ENCODE data around the gene LRRK1. TPM values are rescaled to one million over a fixed set of nuclear protein-coding genes. Genes with fewer than 3 reads are reported as not detected.
"Not testable (repeated sequence)": the region's sequence is repeated elsewhere in the genome, so short reads cannot be mapped to it uniquely, and the experiment has no call there.

The LRRK1 gene
- total and polyA plus RNA-seq, 4 donors, result 5.0 to 5.3 (median 5.2) TPM

DNA sequence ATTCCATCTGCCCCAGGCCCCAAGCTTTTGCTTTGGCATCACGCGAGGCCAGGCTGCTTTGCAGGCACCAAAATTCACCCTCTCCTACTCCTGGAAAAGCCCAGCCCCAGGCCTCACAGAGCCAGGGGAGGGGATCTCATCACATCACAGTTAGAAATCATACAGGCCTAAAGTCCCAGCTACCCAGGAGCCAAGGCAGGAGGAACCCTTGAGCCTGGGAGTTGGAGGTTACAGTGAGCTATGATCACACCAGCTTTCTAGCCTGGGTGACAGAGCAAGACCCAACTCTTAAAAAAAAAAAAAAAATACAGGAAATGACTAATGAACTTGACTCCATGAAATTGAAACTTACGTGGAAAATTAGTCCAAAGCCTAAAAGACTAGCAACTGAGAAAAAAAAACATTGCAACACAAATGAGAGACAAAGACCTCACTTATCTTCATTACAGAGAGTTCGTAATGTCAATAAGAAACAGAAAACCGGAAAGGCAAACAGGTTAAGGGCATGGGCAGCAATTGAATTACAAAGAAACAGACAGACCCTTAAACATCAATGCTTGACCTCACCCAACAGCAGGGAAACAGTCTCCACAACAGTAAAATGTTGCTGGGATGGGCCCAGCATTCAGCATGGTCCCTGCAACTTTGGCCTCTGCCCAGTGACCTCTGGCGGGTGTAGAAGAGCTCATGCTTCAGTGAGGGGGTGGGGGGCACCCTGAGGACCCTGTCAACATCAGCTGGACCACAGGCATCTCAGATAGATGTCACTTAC is 151.5 kb downstream of the LRRK1 start:
- Histone ChIP-seq H3K9me3 (ENCODE audit: control insufficient read depth, insufficient read depth, low read length) (no peaks in the 10 kb centered on the region), H3K4me3 (ENCODE audit: low read depth, low read length) (no peak overlapping the region), H3K4me1 (ENCODE audit: control insufficient read depth, insufficient read depth, low read length) (peaks cover 52% of the 10 kb centered on the region), H3K27ac (ENCODE audit: low read depth, low read length) (peak overlapping the region; percentile 79), H3K36me3 (ENCODE audit: control insufficient read depth, insufficient read depth, low read length) (peaks cover 3% of the 10 kb centered on the region), H3K27me3 (ENCODE audit: control insufficient read depth, insufficient read depth, low read length) (no peaks in the 10 kb centered on the region)
- 72% methylated on average over 4 of the region's 6 CpGs for WGBS (ENCODE audit: insufficient coverage)
- DNase-seq (ENCODE audit: low read depth in 4 of 6, low spot score in 6 of 6), result no peak

DNA sequence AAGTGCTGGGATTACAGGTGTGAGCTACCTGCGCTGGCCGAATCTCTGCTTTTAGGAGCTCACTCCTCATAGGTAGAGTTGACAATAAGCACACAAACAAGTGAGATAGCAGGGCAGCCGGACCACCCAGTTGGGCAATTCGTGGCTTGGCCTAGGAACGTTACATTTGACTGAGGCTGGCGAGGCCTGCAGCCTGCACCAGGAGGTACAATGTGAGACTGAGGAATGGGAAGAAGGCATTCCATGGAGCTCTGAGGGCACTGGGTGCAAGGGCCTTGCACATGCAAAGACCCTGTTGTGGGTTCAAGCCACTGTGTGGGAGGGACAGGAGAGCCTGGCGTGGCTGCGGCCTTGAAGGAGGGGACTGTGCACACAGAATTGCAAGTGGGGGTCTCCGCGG is 152.5 kb downstream of the LRRK1 start:
- Histone ChIP-seq H3K9me3 (ENCODE audit: control insufficient read depth, insufficient read depth, low read length) (no peaks in the 10 kb centered on the region), H3K4me3 (ENCODE audit: low read depth, low read length) (no peak overlapping the region), H3K27me3 (ENCODE audit: control insufficient read depth, insufficient read depth, low read length) (no peaks in the 10 kb centered on the region), H3K27ac (ENCODE audit: low read depth, low read length) (no peak overlapping the region), H3K4me1 (ENCODE audit: control insufficient read depth, insufficient read depth, low read length) (peaks cover 44% of the 10 kb centered on the region), H3K36me3 (ENCODE audit: control insufficient read depth, insufficient read depth, low read length) (no peaks in the 10 kb centered on the region)
- WGBS (ENCODE audit: insufficient coverage), result 99% methylated on average over 7 of the region's 10 CpGs
- no peak for DNase-seq (ENCODE audit: low read depth in 4 of 6, low spot score in 6 of 6)

DNA sequence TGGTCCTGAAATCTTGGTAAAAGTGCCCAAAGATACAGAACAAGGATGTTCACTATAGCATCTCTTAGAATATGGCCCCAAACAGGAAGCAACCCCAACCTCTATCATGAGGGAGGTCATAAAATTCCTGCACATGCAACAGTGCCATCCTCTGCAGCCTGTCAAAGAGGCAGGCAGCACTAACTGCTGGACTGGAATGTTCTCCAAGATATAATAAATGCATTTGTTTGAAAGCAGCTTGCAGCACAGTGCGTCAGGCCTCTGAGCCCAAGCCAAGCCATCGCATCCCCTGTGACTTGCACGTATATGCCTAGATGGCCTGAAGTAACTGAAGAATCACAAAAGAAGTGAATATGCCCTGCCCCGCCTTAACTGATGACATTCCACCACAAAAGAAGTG is 153.1 kb downstream of the LRRK1 start:
- not testable (repeated sequence) for H3K27me3 ChIP-seq (ENCODE audit: control insufficient read depth, insufficient read depth, low read length); H3K36me3 ChIP-seq (ENCODE audit: control insufficient read depth, insufficient read depth, low read length); H3K27ac ChIP-seq (ENCODE audit: low read depth, low read length); H3K4me3 ChIP-seq (ENCODE audit: low read depth, low read length); DNase-seq (ENCODE audit: low read depth in 4 of 6, low spot score in 6 of 6); H3K9me3 ChIP-seq (ENCODE audit: control insufficient read depth, insufficient read depth, low read length)
- H3K4me1 ChIP-seq (ENCODE audit: control insufficient read depth, insufficient read depth, low read length), result peaks cover 38% of the 10 kb centered on the region
- 100% methylated on average over 1 of the region's 4 CpGs for WGBS (ENCODE audit: insufficient coverage)

DNA sequence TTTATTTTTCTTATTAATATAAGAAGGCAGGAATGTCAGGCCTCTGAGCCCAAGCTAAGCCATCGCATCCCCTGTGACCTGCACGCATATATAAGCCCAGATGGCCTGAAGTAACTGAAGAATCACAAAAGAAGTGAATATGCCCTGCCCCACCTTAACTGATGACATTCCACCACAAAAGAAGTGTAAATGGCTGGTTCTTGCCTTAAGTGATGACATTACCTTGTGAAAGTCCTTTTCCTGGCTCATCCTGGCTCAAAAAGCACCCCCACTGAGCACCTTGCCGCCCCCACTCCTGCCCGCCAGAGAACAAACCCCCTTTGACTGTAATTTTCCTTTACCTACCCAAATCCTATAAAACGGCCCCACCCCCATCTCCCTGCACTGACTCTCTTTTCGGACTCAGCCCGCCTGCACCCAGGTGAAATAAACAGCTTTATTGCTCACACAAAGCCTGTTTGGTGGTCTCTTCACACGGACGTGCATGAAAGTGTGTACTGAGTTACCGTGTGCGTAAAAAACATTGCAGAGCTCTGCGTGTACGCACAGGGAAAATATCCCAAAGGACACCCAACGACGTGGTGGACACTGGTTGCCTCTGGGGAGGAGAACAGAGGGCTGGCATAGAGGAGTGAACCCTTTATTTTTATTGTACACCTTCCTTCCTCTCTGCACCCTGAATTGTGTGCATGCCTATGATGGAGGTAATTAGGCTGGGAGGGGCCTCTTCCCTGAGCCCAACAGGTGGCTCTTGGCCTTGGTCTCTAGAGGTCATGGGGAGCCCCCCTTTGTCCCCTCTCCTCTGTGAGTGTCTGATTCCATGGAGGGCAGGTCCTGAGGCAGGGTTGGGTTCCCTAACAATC is 158.9 kb downstream of the LRRK1 start:
- DNase-seq (ENCODE audit: low read depth in 4 of 6, low spot score in 6 of 6); H3K27ac ChIP-seq (ENCODE audit: low read depth, low read length); H3K27me3 ChIP-seq (ENCODE audit: control insufficient read depth, insufficient read depth, low read length); H3K9me3 ChIP-seq (ENCODE audit: control insufficient read depth, insufficient read depth, low read length); H3K36me3 ChIP-seq (ENCODE audit: control insufficient read depth, insufficient read depth, low read length); H3K4me3 ChIP-seq (ENCODE audit: low read depth, low read length); H3K4me1 ChIP-seq (ENCODE audit: control insufficient read depth, insufficient read depth, low read length): not testable (repeated sequence)
- WGBS (ENCODE audit: insufficient coverage), result 77% methylated on average over 11 of the region's 15 CpGs

DNA sequence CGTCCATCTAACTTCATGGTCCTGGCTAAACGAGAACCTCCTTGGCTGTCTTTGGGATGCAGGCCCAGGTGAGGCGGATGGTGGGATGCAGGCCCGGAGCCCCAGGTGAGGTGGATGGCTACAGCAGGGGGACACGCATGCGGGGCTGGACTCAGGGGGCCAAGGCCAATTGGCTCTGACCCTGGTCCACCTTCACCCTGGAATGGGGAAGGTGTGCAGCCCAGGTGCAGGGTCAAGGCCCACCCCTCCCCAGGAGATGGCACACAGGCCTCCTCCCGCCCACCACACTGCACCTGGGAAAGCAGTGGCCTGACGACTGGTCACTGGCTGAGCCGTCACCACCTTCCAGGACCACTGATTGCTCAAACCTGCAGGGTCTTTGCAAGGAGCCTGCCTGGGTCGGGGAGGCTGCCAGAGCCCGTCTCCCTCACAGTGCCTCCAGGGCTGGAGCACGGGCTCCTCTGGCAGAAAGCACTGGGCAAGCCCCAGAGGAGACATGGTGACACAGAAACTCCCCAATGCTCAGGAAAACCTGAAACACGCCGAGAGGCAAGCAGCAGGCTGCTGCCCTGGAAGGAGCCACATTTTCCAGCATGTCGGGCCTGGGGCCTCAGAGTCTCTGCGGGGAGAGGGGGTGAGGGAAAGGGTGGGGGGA is 159.6 kb downstream of the LRRK1 start:
- Histone ChIP-seq H3K9me3 (ENCODE audit: control insufficient read depth, insufficient read depth, low read length) (no peaks in the 10 kb centered on the region), H3K36me3 (ENCODE audit: control insufficient read depth, insufficient read depth, low read length) (no peaks in the 10 kb centered on the region), H3K4me3 (ENCODE audit: low read depth, low read length) (no peak overlapping the region), H3K4me1 (ENCODE audit: control insufficient read depth, insufficient read depth, low read length) (peaks cover 5% of the 10 kb centered on the region), H3K27ac (ENCODE audit: low read depth, low read length) (no peak overlapping the region), H3K27me3 (ENCODE audit: control insufficient read depth, insufficient read depth, low read length) (no peaks in the 10 kb centered on the region)
- DNase-seq (ENCODE audit: low read depth in 4 of 6, low spot score in 6 of 6), result no peak
- 85% methylated on average over 15 of the region's 16 CpGs for WGBS (ENCODE audit: insufficient coverage)

DNA sequence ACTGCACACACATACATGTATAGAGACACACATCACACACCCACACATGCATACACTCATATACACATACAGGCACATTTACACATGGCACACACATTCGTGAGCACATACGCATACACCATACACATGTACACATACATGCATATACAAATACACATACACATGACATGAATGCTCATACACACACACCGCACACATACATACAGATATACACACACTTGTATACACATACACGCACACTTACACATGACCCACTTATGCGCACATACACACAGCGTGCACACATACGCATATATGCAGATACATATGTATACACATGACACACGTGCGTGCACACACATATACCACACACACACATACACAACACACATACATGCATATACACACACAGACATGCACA is 162.7 kb downstream of the LRRK1 start:
- H3K36me3 ChIP-seq (ENCODE audit: control insufficient read depth, insufficient read depth, low read length), result no peaks in the 10 kb centered on the region
- H3K9me3 ChIP-seq (ENCODE audit: control insufficient read depth, insufficient read depth, low read length), result no peaks in the 10 kb centered on the region
- no peaks in the 10 kb centered on the region for H3K27me3 ChIP-seq (ENCODE audit: control insufficient read depth, insufficient read depth, low read length)
- DNase-seq (ENCODE audit: low read depth in 4 of 6, low spot score in 6 of 6), result no peak
- peaks cover 10% of the 10 kb centered on the region for H3K4me1 ChIP-seq (ENCODE audit: control insufficient read depth, insufficient read depth, low read length)
- 98% methylated on average over 8 of the region's 9 CpGs for WGBS (ENCODE audit: insufficient coverage)
- no peak overlapping the region for H3K4me3 ChIP-seq (ENCODE audit: low read depth, low read length)
- H3K27ac ChIP-seq (ENCODE audit: low read depth, low read length), result no peak overlapping the region

DNA sequence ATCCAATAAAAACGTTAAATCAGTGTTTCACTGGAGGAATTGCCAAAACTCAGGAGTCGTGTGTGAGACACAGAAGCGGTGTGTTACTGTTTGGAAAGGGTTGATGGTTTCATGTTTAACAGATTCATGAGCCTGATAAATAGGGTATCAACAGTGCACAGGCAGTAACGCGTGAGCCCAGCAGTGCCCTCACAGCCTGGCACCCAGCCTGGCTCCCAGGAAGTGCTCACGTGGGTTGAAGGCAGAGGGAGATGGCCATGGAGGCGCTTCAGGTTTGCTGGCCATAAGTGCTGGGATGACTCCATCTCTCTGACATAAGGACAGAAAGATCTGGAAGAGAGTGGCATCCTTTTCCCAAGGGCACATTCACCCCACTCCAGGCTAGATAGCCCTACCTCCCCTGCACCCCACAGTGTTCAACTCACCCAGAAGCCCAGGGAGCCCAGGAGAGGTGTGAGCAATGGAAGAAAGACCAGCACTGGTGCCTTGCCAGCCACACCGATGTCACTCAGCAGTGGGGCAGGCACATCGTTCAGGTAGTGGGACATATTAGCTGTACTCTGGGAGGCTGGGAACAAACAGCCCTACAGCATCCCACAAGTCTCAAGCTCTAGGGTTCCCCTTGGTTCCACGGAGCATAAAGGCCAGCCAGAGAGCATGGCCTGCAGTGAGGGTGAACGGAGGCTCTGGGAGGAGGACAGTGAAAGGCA is 164.3 kb downstream of the LRRK1 start:
- no peak overlapping the region for H3K4me3 ChIP-seq (ENCODE audit: low read depth, low read length)
- 74% methylated on average over 9 of the region's 11 CpGs for WGBS (ENCODE audit: insufficient coverage)

DNA sequence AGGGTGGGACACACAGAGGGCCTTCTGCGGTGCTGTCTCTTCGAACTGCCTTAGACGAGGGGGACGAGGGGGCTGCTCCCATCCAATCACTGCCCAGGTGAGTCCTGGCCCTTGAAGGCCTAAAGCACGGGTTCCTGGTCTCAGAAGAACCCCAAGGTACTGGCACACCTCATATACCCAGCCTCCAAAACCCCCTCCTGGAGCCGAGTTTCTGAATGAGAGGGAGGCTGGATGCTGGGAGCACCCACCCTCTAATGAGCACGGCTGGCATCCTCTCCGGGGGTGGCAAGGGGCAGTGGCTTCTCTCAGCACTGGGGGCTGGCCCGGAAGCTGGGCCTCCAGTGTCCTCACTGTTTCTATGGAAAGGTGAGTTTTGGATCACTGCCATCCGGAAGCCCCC is 165.6 kb downstream of the LRRK1 start:
- H3K9me3 ChIP-seq (ENCODE audit: control insufficient read depth, insufficient read depth, low read length), result no peaks in the 10 kb centered on the region

More for the DNA sequence above, 164.3 kb downstream of the LRRK1 start:
- peaks cover 25% of the 10 kb centered on the region for H3K4me1 ChIP-seq (ENCODE audit: control insufficient read depth, insufficient read depth, low read length)
- no peak for DNase-seq (ENCODE audit: low read depth in 4 of 6, low spot score in 6 of 6)
- no peaks in the 10 kb centered on the region for H3K27me3 ChIP-seq (ENCODE audit: control insufficient read depth, insufficient read depth, low read length)
- H3K36me3 ChIP-seq (ENCODE audit: control insufficient read depth, insufficient read depth, low read length), result no peaks in the 10 kb centered on the region
- no peak overlapping the region for H3K27ac ChIP-seq (ENCODE audit: low read depth, low read length)
- no peaks in the 10 kb centered on the region for H3K9me3 ChIP-seq (ENCODE audit: control insufficient read depth, insufficient read depth, low read length)

DNA sequence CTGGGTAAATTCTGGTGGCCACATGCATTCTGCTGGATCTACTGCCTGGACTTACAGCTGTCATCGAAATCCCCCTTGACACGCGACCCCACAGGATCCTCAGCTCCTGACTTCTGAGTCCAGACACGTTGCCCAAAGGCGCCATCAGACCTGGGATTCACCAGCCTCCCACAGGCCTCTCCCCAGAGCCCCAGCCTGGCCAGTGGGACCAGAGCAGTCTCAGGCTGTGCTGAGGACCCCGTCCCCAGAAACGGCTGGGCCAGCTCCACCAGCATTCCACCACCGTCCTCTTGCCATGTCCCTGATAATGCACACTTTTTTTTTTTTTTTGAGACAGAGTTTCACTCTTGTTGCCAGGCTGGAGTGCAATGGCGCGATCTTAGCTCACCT is 166.1 kb downstream of the LRRK1 start:
- H3K9me3 ChIP-seq (ENCODE audit: control insufficient read depth, insufficient read depth, low read length), result no peaks in the 10 kb centered on the region
- DNase-seq (ENCODE audit: low read depth in 4 of 6, low spot score in 6 of 6), result no peak
- H3K27ac ChIP-seq (ENCODE audit: low read depth, low read length), result no peak overlapping the region
- peaks cover 43% of the 10 kb centered on the region for H3K4me1 ChIP-seq (ENCODE audit: control insufficient read depth, insufficient read depth, low read length)
- WGBS (ENCODE audit: insufficient coverage), result 90% methylated on average over 7 of the region's 10 CpGs
- H3K4me3 ChIP-seq (ENCODE audit: low read depth, low read length), result no peak overlapping the region
- H3K36me3 ChIP-seq (ENCODE audit: control insufficient read depth, insufficient read depth, low read length), result no peaks in the 10 kb centered on the region
- H3K27me3 ChIP-seq (ENCODE audit: control insufficient read depth, insufficient read depth, low read length), result no peaks in the 10 kb centered on the region

More for the DNA sequence above, 165.6 kb downstream of the LRRK1 start:
- Histone ChIP-seq H3K4me1 (ENCODE audit: control insufficient read depth, insufficient read depth, low read length) (peaks cover 38% of the 10 kb centered on the region), H3K4me3 (ENCODE audit: low read depth, low read length) (no peak overlapping the region), H3K27me3 (ENCODE audit: control insufficient read depth, insufficient read depth, low read length) (no peaks in the 10 kb centered on the region), H3K36me3 (ENCODE audit: control insufficient read depth, insufficient read depth, low read length) (no peaks in the 10 kb centered on the region), H3K27ac (ENCODE audit: low read depth, low read length) (no peak overlapping the region)
- WGBS (ENCODE audit: insufficient coverage), result 84% methylated on average over 6 of the region's 10 CpGs
- no peak for DNase-seq (ENCODE audit: low read depth in 4 of 6, low spot score in 6 of 6)
